GM23248 (cell line): ENCODE results near the gene CARD11. TPM values are rescaled to one million over a fixed set of nuclear protein-coding genes. Genes with fewer than 3 reads are reported as not detected.

ENCODE experiments used
- DNase-seq: peaks from one replicate; pipeline ENCODE4 v3.0.0-alpha.2; 2015
- H2AFZ ChIP-seq: fragments of 200-600 bp; sonication (generic); 2 replicates; pipeline ENCODE4 v1.6.1; 2016; ENCODE audit warnings: antibody characterized with exemption
- H3F3A ChIP-seq: fragments of 200-600 bp; sonication (generic); 2 replicates; pipeline ENCODE4 v1.6.1; 2016; ENCODE audit warnings: mild to moderate bottlenecking, antibody characterized with exemption, mixed run types; ENCODE audit not compliant: insufficient read depth
- H3K27ac ChIP-seq: fragments of 200-600 bp; sonication (generic); 2 replicates; pipeline ENCODE4 v1.5.1; 2016; ENCODE audit warnings: mild to moderate bottlenecking
- H3K27me3 ChIP-seq: fragments of 200-600 bp; sonication (generic); replicated peaks from 2 replicates; pipeline ENCODE4 v1.6.1; 2016; ENCODE audit warnings: mild to moderate bottlenecking; ENCODE audit not compliant: insufficient read depth
- H3K36me3 ChIP-seq: fragments of 200-600 bp; sonication (generic); 2 replicates; pipeline ENCODE4 v1.6.1; 2016; ENCODE audit warnings: low read depth, mild to moderate bottlenecking
- H3K4me1 ChIP-seq: fragments of 200-600 bp; sonication (generic); 2 replicates; pipeline ENCODE4 v1.6.1; 2016; ENCODE audit warnings: mild to moderate bottlenecking; ENCODE audit not compliant: insufficient read depth
- H3K4me2 ChIP-seq: fragments of 200-600 bp; sonication (generic); one replicate; pipeline ENCODE4 v1.6.1; 2016; ENCODE audit warnings: mild to moderate bottlenecking; ENCODE audit not compliant: unreplicated experiment
- H3K4me3 ChIP-seq: fragments of 200-600 bp; sonication (generic); 2 replicates; pipeline ENCODE4 v1.5.1; 2016; ENCODE audit warnings: mild to moderate bottlenecking
- H3K79me2 ChIP-seq: fragments of 200-600 bp; sonication (generic); 2 replicates; pipeline ENCODE4 v1.6.1; 2016; ENCODE audit warnings: mild to moderate bottlenecking; ENCODE audit not compliant: insufficient read depth
- H3K9ac ChIP-seq: fragments of 200-600 bp; sonication (generic); 2 replicates; pipeline ENCODE4 v1.6.1; 2016; ENCODE audit warnings: mild to moderate bottlenecking
- H3K9me2 ChIP-seq: fragments of 200-600 bp; sonication (generic); 2 replicates; pipeline ENCODE4 v1.6.1; 2016; ENCODE audit warnings: mixed run types, mild to moderate bottlenecking, moderate library complexity; ENCODE audit not compliant: insufficient read depth
- H3K9me3 ChIP-seq: fragments of 200-600 bp; sonication (generic); one replicate; pipeline ENCODE4 v1.6.1; 2017; ENCODE audit warnings: low read depth
- H4K20me1 ChIP-seq: fragments of 200-600 bp; sonication (generic); 2 replicates; pipeline ENCODE4 v1.6.0; 2016; ENCODE audit not compliant: insufficient read depth
- EZH2 ChIP-seq: fragments of 200-600 bp; sonication (generic); IDR thresholded peaks from 2 replicates; pipeline ENCODE4 v1.6.1; 2018; ENCODE audit warnings: antibody characterized with exemption, mild to moderate bottlenecking; ENCODE audit not compliant: insufficient read depth, poor library complexity, severe bottlenecking
- EZH2phosphoT487 ChIP-seq: fragments of 200-600 bp; sonication (generic); IDR thresholded peaks from 2 replicates; pipeline ENCODE4 v1.6.1; 2018; ENCODE audit warnings: antibody characterized with exemption, moderate library complexity, mild to moderate bottlenecking, low read depth; ENCODE audit not compliant: insufficient read depth
- WGBS, 2 experiments: methylation state at CpG; one replicate each; pipeline ENCODE4 v1.1.6; 2015 to 2017; ENCODE audit warnings: low lambda C conversion rate in 2 of 2, low coverage in 1 of 2; ENCODE audit errors: missing lambda C conversion rate in 2 of 2; 5-methylcytosine and 5-hydroxymethylcytosine counted together
- in situ Hi-C: fragments of 300-500 bp; cut with MboI; formaldehyde crosslinking; loops from 2 replicates; pipeline ENCODE4 v1.15.0; 2020
- polyA plus RNA-seq: library from polyadenylated mRNA; unstranded; fragments of >200 nt; fragmentation: Nextera tagmentation; extraction: Ambion mirVana; gene quantifications from 2 replicates; pipeline ENCODE4 v1.2.1, GENCODE V29; 2016
- total RNA-seq: library from RNA; depleted of rRNA; stranded (reverse); fragments of >200 nt; shearing (Covaris generic); gene quantifications from 2 replicates; pipeline ENCODE4 v1.2.3, GENCODE V29; 2014

The CARD11 gene
- total and polyA plus RNA-seq, 2 experiments from 2014 or later, result not detected

GRCh38 chr7:3008386-3008785 lies 35.3 kb downstream of the CARD11 start:
- no peak overlapping the region for H3K4me3 ChIP-seq
- no peak overlapping the region for H2AFZ ChIP-seq
- H3K4me1 ChIP-seq, result no peaks in the 10 kb centered on the region
- no peak overlapping the region for H3K9ac ChIP-seq
- no peaks in the 10 kb centered on the region for H3K27me3 ChIP-seq
- H3K9me3 ChIP-seq, result no peaks in the 10 kb centered on the region
- H3K36me3 ChIP-seq, result no peaks in the 10 kb centered on the region
- TF ChIP-seq EZH2 (no peak), EZH2phosphoT487 (no peak)
- H3F3A ChIP-seq, result no peaks in the 10 kb centered on the region
- no peaks in the 10 kb centered on the region for H4K20me1 ChIP-seq
- in situ Hi-C loops, result no loop called here
- WGBS, 2 experiments, result 71 to 82% methylated on average over 1 to 2 of the region's 2 CpGs
- no peak overlapping the region for H3K27ac ChIP-seq
- H3K9me2 ChIP-seq, result no peaks in the 10 kb centered on the region
- H3K79me2 ChIP-seq, result no peaks in the 10 kb centered on the region
- H3K4me2 ChIP-seq, result no peak overlapping the region
- DNase-seq, result no peak

- no peaks in the 10 kb centered on the region for H3K9me2 ChIP-seq
- H2AFZ ChIP-seq, result no peak overlapping the region
- in situ Hi-C loops, result no loop called here
- H3K4me1 ChIP-seq, result no peaks in the 10 kb centered on the region
- no peaks in the 10 kb centered on the region for H3K9me3 ChIP-seq
- 43 to 49% methylated on average over 6 of the region's 6 CpGs for WGBS, 2 experiments
- H3K27me3 ChIP-seq, result no peaks in the 10 kb centered on the region
- H3K36me3 ChIP-seq, result no peaks in the 10 kb centered on the region
- no peak for TF ChIP-seq EZH2
- no peak for TF ChIP-seq EZH2phosphoT487
- no peak overlapping the region for H3K4me2 ChIP-seq
- no peaks in the 10 kb centered on the region for H3F3A ChIP-seq
- no peaks in the 10 kb centered on the region for H3K79me2 ChIP-seq
- H3K4me3 ChIP-seq, result no peak overlapping the region
- no peaks in the 10 kb centered on the region for H4K20me1 ChIP-seq
- H3K27ac ChIP-seq, result no peak overlapping the region
- no peak for DNase-seq
- no peak overlapping the region for H3K9ac ChIP-seq
Measured at GRCh38 chr7:3007696-3008095, 36.0 kb downstream of the CARD11 start.

- TF ChIP-seq EZH2 (no peak), EZH2phosphoT487 (no peak)
- H3K4me2 ChIP-seq, result no peak overlapping the region
- H3K27ac ChIP-seq, result no peak overlapping the region
- no peak overlapping the region for H3K9ac ChIP-seq
- no peaks in the 10 kb centered on the region for H3K79me2 ChIP-seq
- DNase-seq, result no peak
- in situ Hi-C loops, result no loop called here
- H2AFZ ChIP-seq, result no peak overlapping the region
- no peaks in the 10 kb centered on the region for H3F3A ChIP-seq
- H3K36me3 ChIP-seq, result no peaks in the 10 kb centered on the region
- H4K20me1 ChIP-seq, result no peaks in the 10 kb centered on the region
- H3K4me1 ChIP-seq, result no peaks in the 10 kb centered on the region
- H3K9me3 ChIP-seq, result no peaks in the 10 kb centered on the region
- no peaks in the 10 kb centered on the region for H3K9me2 ChIP-seq
- WGBS, 2 experiments, result 50 to 62% methylated on average over 3 of the region's 3 CpGs
- H3K27me3 ChIP-seq, result no peaks in the 10 kb centered on the region
- H3K4me3 ChIP-seq, result no peak overlapping the region
Measured at GRCh38 chr7:3005257-3005656, 38.4 kb downstream of the CARD11 start.

GRCh38 chr7:3003936-3004335 lies 39.7 kb downstream of the CARD11 start:
- Histone ChIP-seq H4K20me1 (no peaks in the 10 kb centered on the region), H3K9me2 (no peaks in the 10 kb centered on the region), H3K36me3 (no peaks in the 10 kb centered on the region), H3K79me2 (no peaks in the 10 kb centered on the region), H3F3A (no peaks in the 10 kb centered on the region), H3K4me1 (no peaks in the 10 kb centered on the region), H2AFZ (no peak overlapping the region), H3K9me3 (no peaks in the 10 kb centered on the region), H3K4me2 (no peak overlapping the region), H3K27me3 (no peaks in the 10 kb centered on the region), H3K27ac (no peak overlapping the region), H3K9ac (no peak overlapping the region), H3K4me3 (no peak overlapping the region)
- 45 to 55% methylated on average over 13 of the region's 13 CpGs for WGBS, 2 experiments
- no peak for DNase-seq
- no peak for TF ChIP-seq EZH2
- no peak for TF ChIP-seq EZH2phosphoT487
- in situ Hi-C loops, result no loop called here

- no peaks in the 10 kb centered on the region for H3K9me2 ChIP-seq
- H3K27ac ChIP-seq, result no peak overlapping the region
- H3K27me3 ChIP-seq, result no peaks in the 10 kb centered on the region
- WGBS, 2 experiments, result 49 to 54% methylated on average over 7 of the region's 7 CpGs
- no peak overlapping the region for H3K9ac ChIP-seq
- H3K4me2 ChIP-seq, result no peak overlapping the region
- no peaks in the 10 kb centered on the region for H3K9me3 ChIP-seq
- DNase-seq, result no peak
- TF ChIP-seq EZH2phosphoT487, result no peak
- TF ChIP-seq EZH2, result no peak
- in situ Hi-C loops, result no loop called here
- no peak overlapping the region for H2AFZ ChIP-seq
- no peaks in the 10 kb centered on the region for H4K20me1 ChIP-seq
- H3K79me2 ChIP-seq, result no peaks in the 10 kb centered on the region
- no peak overlapping the region for H3K4me3 ChIP-seq
- H3K4me1 ChIP-seq, result no peaks in the 10 kb centered on the region
- H3K36me3 ChIP-seq, result no peaks in the 10 kb centered on the region
- H3F3A ChIP-seq, result no peaks in the 10 kb centered on the region
Measured at GRCh38 chr7:3002631-3003030, 41.0 kb downstream of the CARD11 start.
